Measurements from ENCODE around the gene PCNT.
"Not testable (repeated sequence)": the region's sequence is repeated elsewhere in the genome, so short reads cannot be mapped to it uniquely, and the experiment has no call there.

PCNT gene

GRCh38 chr21:46426313-46427046 is 102.5 kb downstream of the PCNT start:
- DNase-seq (ENCODE audit: low read depth) = no peak

- DNase-seq (ENCODE audit: low read depth) = no peak
These were observed 103.6 kb downstream of the PCNT start for GRCh38 chr21:46427516-46427915.

GRCh38 chr21:46428286-46428685 is 104.3 kb downstream of the PCNT start:
- DNase-seq (ENCODE audit: low read depth) = no peak

GRCh38 chr21:46428987-46429710 is 105.2 kb downstream of the PCNT start:
- DNase-seq (ENCODE audit: low read depth) = no peak

GRCh38 chr21:46429754-46430681 is 106.1 kb downstream of the PCNT start:
- no peak for DNase-seq (ENCODE audit: low read depth)

GRCh38 chr21:46431448-46431847 is 107.5 kb downstream of the PCNT start:
- DNase-seq (ENCODE audit: low read depth) = no peak

DNA sequence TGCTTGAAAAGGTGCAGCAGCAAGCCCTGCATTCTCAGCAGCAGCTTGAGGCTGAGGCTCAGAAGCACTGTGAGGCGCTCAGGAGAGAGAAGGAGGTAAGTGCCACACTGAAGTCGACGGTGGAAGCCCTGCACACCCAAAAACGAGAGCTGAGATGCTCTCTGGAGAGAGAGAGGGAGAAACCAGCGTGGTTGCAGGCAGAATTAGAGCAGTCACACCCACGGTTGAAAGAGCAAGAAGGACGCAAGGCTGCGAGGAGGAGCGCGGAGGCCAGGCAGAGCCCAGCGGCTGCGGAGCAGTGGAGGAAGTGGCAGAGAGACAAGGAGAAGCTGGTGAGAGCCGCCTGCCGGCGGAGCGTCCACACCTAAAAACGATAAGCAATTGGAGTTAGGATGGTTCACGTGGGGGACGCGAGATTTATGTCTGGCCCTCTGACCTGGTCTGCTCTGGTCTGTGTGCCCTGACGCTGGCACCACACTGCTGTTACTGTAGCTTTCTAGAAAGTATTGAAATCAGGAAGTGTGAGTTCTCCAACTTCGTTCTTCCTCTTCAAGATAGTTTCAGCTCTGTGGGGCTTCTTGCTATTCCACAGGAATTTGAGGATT is 108.0 kb downstream of the PCNT start:
- DNase-seq (ENCODE audit: low read depth) = no peak

DNA sequence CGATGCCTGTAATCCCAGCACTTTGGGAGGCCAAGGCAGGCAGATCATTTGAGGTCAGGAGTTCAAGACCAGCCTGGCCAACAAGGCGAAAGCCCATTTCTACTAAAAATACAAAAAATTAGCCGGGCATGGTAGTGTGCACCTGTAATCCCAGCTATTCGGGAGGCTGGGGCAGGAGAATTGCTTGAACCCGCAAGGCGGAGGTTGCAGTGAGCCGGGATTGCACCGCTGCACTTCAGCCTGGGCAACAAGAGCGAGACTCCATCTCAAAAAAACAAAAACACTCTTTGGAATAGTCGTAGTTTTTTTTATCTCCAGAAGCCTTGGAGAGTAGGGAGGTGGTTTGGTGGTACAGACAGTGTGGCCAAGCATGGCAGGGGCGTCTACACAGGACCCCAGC is 109.2 kb downstream of the PCNT start:
- DNase-seq (ENCODE audit: low read depth) = not testable (repeated sequence)

- DNase-seq (ENCODE audit: low read depth) = no peak
These were observed 110.5 kb downstream of the PCNT start for GRCh38 chr21:46434322-46434958.

DNA sequence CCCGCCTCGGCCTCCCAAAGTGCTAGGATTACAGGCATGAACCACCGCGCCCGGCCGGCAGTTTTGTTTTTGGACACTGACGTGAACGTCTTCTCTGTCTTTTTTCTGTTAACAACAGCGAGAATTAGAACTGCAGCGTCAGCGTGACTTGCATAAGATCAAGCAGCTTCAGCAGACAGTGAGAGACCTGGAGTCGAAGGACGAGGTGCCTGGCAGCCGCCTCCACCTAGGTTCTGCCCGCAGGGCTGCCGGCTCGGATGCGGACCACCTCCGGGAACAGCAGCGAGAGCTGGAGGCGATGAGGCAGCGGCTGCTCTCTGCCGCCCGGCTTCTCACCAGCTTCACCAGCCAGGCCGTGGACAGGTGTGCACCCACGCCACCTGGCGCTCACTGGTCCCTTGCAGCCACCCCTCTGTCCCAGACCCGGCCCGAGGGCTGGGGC is 111.9 kb downstream of the PCNT start:
- no peak for DNase-seq (ENCODE audit: low read depth)

GRCh38 chr21:46436621-46437020 is 112.7 kb downstream of the PCNT start:
- DNase-seq (ENCODE audit: low read depth) = no peak

DNA sequence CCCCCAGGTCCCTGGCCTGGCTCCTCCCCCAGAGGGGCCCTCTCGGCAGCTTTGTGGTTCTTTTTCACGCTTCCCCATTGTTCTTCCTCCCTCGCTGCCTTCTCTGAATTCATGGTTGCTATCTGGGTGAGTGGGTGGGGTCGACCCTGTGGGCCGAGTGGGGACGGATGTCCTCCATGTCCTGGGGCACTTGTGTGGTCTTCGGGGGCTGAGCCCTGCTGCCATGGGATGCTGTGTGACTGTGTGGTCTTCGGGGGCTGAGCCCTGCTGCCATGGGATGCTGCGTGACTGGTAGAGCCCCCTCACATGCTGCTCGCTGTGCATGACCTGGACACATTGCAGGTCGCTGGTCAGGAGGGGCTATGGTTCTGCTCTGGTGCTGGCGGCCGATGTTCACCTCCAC is 113.1 kb downstream of the PCNT start:
- DNase-seq (ENCODE audit: low read depth) = no peak

DNA sequence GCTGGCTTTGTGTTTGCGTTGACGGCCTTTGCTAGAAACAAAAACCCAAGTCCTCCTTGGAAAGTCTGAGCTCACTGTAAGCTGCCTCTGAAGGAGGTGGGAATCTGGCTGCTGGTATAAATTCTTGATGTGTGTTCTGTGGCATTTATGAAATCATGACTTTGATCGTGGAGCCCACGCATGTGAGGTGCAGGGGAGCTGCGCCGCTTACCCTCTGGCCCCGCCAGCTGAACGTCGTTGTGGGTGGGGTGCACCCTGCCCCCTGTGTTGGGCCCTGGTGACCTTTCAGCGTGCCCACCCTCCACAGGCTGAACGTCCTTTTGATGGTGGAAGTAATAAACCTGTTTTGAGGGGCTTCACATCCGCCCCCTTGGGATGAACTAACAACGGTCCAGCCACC is 113.6 kb downstream of the PCNT start:
- no peak for DNase-seq (ENCODE audit: low read depth)

DNA sequence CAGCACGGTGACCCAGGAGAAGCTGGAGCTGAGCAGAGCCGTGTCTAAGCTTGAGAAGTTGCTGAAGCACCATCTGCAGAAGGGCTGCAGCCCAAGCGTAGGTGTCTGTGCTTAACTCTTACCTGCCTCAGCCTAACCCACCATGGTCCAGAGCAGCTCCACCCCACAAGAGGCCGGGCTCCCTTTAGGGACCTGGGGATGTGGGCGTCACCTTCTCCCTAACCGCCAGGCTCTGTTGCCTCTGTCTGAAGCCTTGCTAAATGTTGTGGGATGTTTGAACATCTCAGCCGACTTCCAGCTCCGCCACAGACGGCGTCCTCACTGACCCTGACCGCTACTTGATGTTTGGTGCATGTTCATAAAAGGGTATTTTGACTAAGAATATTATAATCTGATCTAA is 114.3 kb downstream of the PCNT start:
- no peak for DNase-seq (ENCODE audit: low read depth)

GRCh38 chr21:46439906-46440305 is 116.0 kb downstream of the PCNT start:
- no peak for DNase-seq (ENCODE audit: low read depth)

- DNase-seq (ENCODE audit: low read depth) = no peak
These were observed 117.4 kb downstream of the PCNT start for GRCh38 chr21:46441331-46441730.

GRCh38 chr21:46441961-46442498 is 118.1 kb downstream of the PCNT start:
- DNase-seq (ENCODE audit: low read depth) = no peak

DNA sequence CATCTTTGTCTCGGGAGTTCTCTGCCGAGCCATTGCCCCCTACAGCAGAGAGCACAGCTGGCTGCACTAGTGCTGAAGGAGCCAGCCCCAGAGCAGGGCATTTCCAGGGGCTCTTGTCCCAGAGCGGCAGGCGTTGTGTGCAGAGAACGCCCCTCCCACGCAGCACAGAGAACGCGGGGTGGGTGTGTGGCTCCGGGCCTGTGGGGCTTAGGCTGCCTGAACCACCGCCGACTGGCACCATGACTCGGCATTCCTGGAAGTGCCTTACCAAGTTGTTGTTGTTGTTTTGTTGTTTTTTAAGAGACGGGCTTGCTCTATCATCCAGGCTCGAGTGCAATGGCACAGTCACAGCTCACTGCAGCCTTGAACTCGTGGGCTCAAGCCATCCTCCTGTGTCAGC is 119.0 kb downstream of the PCNT start:
- DNase-seq (ENCODE audit: low read depth) = no peak

DNA sequence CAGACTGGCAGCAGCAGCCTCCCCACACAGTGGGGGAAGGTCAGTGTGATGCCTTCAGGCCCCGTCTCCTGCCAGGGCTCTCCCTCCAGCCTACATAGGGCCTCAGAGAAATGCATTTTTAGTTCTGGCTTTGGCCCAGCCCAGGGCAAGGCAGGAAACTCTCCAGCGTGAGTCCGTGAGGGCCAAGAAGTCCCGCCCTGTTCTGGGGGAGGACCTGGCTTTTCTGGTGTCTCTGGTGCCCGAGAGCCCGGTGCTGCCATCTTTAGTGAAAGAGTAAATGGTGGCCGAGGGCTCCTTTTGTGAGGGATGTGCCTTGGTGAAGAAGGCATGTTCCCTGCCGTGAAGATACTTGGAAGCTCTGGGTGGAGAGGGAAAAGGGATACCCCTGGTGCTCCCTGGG is 120.0 kb downstream of the PCNT start:
- no peak for DNase-seq (ENCODE audit: low read depth)

DNA sequence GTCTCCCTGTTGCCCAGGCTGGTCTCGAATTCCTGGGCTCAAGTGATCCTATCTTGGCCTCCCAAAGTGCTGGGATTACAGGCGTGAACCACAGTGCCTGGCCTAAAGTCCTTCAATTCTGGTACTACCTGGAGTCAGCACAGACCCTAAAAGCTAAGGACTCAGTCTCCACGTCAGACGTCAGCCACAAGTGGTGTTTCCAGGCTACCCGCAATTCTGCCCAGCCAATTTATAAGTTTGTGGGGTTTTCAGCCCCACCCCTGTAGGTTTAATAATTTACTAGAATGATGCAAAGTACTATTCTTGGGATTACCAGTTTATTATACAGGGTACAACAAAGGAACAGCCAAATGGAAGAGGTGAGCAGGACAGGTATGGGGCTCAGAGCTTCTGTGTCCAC is 124.2 kb downstream of the PCNT start:
- no peak for DNase-seq (ENCODE audit: low read depth)

- DNase-seq (ENCODE audit: low read depth) = not testable (repeated sequence)
These were observed 124.9 kb downstream of the PCNT start for GRCh38 chr21:46448855-46449254.

Measured in non-pigmented ciliary epithelial cell (primary cell).